H1 (cell line): Measurements from ENCODE around the gene LITAFD.

Experiments used
- CTCF ChIP-seq, 3 experiments: IDR thresholded peaks; 1 replicate in 2 of 3; 2 replicates in 1 of 3; pipeline versions ENCODE4 v1.5.1 to v1.6.1; 2011; ENCODE audit warnings: low read length in 3 of 3, mild to moderate bottlenecking in 3 of 3, inconsistent platforms in 2 of 3, low read depth in 1 of 3, moderate library complexity in 1 of 3; ENCODE audit not compliant: insufficient read depth in 1 of 3; ENCODE audit errors: control extremely low read depth in 1 of 3
- EZH2 ChIP-seq: fragments of 200-600 bp; sonication (generic); IDR thresholded peaks from 2 replicates; pipeline ENCODE4 v1.7.1; 2012; ENCODE audit warnings: low read depth, mild to moderate bottlenecking, moderate library complexity, low read length, inconsistent platforms; ENCODE audit not compliant: severe bottlenecking

DNA sequence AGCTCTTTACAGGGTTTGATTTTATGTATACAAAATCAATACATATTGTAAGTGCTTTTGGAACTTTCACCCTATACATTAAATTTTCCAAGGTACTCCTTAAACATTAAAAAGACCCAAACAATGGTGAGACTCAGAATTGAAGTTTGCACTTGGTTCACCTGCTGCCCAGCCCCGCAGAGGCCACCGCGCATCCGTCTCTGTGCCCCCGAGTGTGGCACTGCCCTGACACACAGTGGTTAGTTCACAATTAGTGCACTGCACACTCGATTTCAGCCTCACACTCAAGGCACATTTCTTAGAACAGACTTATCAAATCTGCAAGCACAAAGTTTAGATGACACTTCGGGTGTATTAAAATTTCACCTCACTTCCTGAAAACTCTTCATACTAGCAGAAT lies 43.3 kb downstream of the LITAFD start:
- TF ChIP-seq EZH2: no peak
- no peak for TF ChIP-seq CTCF (IDR thresholded peaks at IDR 0.05; ENCODE audit: control extremely low read depth in 1 of 3, insufficient read depth in 1 of 3, low read depth in 1 of 3, low read length in 3 of 3)
